Endothelial cell (in vitro differentiated cells): ENCODE data around the gene HDAC7. TPM values are rescaled to one million over a fixed set of nuclear protein-coding genes. Genes with fewer than 3 reads are reported as not detected.

ENCODE experiments used
- DNase-seq: peaks from one replicate; pipeline ENCODE4 v3.0.0; 2021; ENCODE audit warnings: low spot score
- H3K27ac Mint-ChIP-seq: one replicate; pipeline ENCODE4 v1.8.0; 2021; ENCODE audit warnings: mixed read lengths, inconsistent platforms; ENCODE audit not compliant: unreplicated experiment
- H3K27me3 Mint-ChIP-seq: one replicate; pipeline ENCODE4 v1.8.0; 2021; ENCODE audit warnings: mild to moderate bottlenecking, moderate library complexity, mixed read lengths, inconsistent platforms; ENCODE audit not compliant: unreplicated experiment
- H3K36me3 Mint-ChIP-seq: one replicate; pipeline ENCODE4 v1.8.0; 2021; ENCODE audit warnings: mild to moderate bottlenecking, low read depth, mixed read lengths, inconsistent platforms; ENCODE audit not compliant: unreplicated experiment
- H3K4me1 Mint-ChIP-seq: one replicate; pipeline ENCODE4 v1.8.0; 2021; ENCODE audit warnings: mild to moderate bottlenecking, mixed read lengths, inconsistent platforms; ENCODE audit not compliant: unreplicated experiment
- H3K4me3 Mint-ChIP-seq: one replicate; pipeline ENCODE4 v1.8.0; 2021; ENCODE audit warnings: mild to moderate bottlenecking, mixed read lengths, inconsistent platforms; ENCODE audit not compliant: unreplicated experiment
- H3K9me3 Mint-ChIP-seq: one replicate; pipeline ENCODE4 v1.8.0; 2021; ENCODE audit warnings: mixed read lengths, inconsistent platforms; ENCODE audit not compliant: unreplicated experiment
- total RNA-seq: library from RNA; stranded (reverse); fragmentation: NEBNext Ultra II Directional; extraction: Animal tissue kit (Norgen Biotek cat#: 25700); gene quantifications from one replicate; pipeline ENCODE4 v1.2.1, GENCODE V29; 2021; ENCODE audit not compliant: unreplicated experiment
- TF ChIP-seq, protein P1 (sequence below): fragments of 200-600 bp; sonication (generic); IDR thresholded peaks from one replicate; pipeline ENCODE4 v1.5.0; 2021; ENCODE audit warnings: antibody characterized with exemption; ENCODE audit not compliant: unreplicated experiment

Gene HDAC7
- total RNA-seq, 1 donor from 2014 or later: 387 TPM

DNA sequence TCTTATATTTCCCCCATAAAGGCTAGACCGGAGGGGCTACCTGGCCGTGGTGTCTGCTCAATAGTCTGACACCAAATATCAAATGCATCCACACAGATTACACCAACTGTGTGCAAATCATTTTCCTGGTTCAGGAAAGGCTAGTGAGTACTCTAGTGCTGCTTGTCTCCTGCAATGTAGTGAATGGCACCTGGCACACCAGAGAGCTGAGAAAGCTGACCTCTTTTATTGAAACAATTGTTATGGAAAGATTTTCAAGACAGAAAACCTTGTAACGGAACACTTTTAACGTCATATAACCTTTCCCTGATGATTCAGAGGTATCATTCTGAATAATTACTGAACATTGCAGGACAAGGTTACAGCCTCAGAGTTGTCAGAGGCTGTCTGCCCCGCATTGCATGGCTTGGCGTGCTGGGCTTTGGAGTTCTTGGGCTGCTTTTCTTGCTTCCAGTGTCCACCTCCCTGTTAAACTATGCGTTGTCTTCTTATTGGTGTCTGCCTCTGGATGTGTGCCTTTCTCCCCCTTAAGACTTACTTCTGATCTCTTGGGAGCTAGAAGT lies 40.7 kb upstream of the HDAC7 start:
- Mint-ChIP-seq H3K4me3 (no peak overlapping the region), H3K36me3 (peaks cover 5% of the 10 kb centered on the region), H3K9me3 (no peaks in the 10 kb centered on the region), H3K27me3 (peaks cover 8% of the 10 kb centered on the region), H3K27ac (no peak overlapping the region), H3K4me1 (no peaks in the 10 kb centered on the region)
- no peak for DNase-seq
- TF ChIP-seq, protein P1, sequence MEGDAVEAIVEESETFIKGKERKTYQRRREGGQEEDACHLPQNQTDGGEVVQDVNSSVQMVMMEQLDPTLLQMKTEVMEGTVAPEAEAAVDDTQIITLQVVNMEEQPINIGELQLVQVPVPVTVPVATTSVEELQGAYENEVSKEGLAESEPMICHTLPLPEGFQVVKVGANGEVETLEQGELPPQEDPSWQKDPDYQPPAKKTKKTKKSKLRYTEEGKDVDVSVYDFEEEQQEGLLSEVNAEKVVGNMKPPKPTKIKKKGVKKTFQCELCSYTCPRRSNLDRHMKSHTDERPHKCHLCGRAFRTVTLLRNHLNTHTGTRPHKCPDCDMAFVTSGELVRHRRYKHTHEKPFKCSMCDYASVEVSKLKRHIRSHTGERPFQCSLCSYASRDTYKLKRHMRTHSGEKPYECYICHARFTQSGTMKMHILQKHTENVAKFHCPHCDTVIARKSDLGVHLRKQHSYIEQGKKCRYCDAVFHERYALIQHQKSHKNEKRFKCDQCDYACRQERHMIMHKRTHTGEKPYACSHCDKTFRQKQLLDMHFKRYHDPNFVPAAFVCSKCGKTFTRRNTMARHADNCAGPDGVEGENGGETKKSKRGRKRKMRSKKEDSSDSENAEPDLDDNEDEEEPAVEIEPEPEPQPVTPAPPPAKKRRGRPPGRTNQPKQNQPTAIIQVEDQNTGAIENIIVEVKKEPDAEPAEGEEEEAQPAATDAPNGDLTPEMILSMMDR: no peak

DNA sequence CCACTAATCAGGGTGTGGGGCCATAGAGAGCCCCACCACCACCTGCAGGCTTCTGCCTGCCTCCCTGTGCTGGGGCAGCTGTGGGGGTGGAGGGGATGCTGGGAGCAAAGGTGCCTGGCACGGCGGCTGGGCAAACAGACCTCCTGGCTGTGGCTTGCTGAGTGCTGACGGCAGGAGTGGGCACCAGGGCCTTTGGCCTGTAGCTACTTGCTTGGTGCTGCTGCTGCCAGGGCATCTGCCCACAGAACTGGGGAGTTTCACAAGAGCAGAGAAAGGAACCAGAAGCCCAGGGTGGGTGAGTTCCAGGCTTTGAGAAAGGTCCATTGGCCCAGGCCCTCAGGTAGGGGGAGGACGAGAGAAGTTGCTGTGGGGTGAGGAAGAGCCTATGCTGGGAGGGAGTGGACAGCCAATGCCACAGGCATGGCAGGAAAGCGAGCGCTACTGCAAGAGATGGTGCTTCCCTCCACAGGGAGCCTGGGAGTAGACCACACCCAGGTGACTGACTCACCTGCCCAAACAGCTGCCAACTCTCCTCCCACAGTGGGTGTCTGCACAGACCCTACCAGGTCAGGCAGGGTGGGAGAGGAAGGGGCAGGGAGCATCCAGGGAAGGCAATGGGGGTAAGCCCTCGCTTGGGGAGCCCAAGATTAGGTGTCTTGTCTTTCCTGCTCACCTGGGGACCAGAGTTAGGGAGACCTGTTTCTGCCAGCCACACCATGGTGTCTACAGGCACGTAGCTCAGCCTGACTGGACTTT lies 39.0 kb upstream of the HDAC7 start:
- Mint-ChIP-seq H3K4me3 (no peak overlapping the region), H3K27ac (no peak overlapping the region), H3K4me1 (no peaks in the 10 kb centered on the region), H3K9me3 (no peaks in the 10 kb centered on the region), H3K27me3 (peaks cover 2% of the 10 kb centered on the region), H3K36me3 (peaks cover 5% of the 10 kb centered on the region)
- TF ChIP-seq, protein P1: no peak
- DNase-seq: no peak

DNA sequence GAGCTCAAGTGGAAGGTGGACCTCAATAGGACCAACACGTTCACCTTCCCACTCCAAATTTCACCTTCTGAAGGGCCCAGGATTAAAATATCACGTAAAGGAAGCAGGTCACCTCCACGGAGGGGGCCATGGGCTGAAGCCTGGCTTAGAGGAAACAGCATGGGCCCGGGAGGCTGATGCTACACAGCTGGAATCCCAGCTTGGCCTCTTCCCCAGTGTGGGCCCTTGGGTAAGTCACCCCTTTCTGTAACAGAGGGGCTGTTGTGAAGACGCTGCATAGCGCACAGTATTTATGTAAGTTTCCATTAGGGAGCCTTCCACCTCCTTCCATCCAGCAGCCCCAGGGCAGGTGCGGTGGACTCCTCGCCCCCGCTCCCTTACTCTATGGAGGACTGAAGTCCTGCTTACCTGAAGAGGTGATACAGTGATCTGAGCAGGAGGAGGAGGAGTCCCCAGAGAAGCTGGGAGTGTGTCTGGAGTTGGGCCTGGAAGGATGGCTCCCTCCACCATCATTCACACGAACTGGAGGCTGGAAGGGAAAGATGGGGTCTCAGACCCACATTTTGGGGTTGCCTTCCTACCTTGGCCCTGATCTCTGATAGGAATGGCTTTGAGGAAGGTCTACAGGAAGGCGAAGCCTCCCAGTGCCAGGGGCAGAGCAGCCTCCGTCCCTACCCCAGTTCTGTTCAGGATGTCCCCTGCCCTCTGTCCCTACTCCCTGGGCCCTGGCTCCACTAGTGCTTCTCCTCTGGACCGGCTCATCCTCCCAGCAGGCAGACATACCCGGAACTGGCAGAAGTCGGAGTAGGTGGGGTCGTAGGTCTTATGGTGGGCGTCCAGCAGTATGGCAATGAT lies 37.2 kb upstream of the HDAC7 start:
- Mint-ChIP-seq H3K27ac (no peak overlapping the region), H3K36me3 (peaks cover 5% of the 10 kb centered on the region), H3K9me3 (no peaks in the 10 kb centered on the region), H3K4me3 (no peak overlapping the region), H3K4me1 (peaks cover 5% of the 10 kb centered on the region), H3K27me3 (peaks cover 10% of the 10 kb centered on the region)
- TF ChIP-seq, protein P1: no peak
- DNase-seq: no peak

DNA sequence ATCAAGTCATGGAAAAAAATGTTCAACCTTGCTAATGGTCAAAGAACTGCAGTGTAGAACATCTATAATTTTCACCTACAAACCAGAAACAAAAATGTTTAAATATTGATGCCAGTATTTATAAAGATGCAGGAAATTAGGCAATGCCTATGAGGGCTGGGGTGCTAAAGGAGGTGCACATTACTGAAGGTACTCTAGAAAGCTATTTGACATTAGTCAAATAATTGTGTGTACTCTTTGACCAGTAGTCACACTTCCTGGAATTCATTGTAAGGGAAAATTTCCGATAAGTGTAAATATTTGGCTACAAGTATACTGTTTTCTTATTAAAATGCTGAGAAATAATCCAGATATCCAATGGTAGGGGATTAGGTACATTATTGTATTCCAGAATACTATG lies 36.4 kb upstream of the HDAC7 start:
- DNase-seq: no peak
- H3K27me3 Mint-ChIP-seq: peaks cover 13% of the 10 kb centered on the region
- H3K4me1 Mint-ChIP-seq: peaks cover 14% of the 10 kb centered on the region
- peaks cover 5% of the 10 kb centered on the region for H3K36me3 Mint-ChIP-seq
- H3K9me3 Mint-ChIP-seq: no peaks in the 10 kb centered on the region
- no peak overlapping the region for H3K4me3 Mint-ChIP-seq
- H3K27ac Mint-ChIP-seq: no peak overlapping the region
- TF ChIP-seq, protein P1: no peak

DNA sequence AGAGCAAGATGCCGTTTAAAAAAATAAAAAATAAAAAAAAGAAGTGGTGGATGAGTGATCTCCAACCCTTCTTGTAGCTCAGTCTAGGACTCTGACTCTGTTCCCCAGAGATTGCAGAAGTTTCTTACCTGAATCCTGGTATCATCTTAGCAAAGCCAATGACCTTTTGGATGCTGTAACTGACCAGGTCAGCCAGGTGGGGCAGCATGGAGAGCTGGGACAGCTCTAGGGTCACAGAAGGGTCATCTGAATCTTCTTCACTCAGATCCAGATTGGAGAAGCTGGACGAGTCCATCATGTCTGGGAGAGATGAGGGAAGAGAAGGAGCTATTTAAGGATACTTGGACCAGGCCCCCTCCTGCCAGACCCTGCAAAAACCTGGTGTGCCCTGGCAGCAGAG lies 35.8 kb upstream of the HDAC7 start:
- DNase-seq: no peak
- Mint-ChIP-seq H3K36me3 (peaks cover 5% of the 10 kb centered on the region), H3K4me3 (no peak overlapping the region), H3K9me3 (no peaks in the 10 kb centered on the region), H3K27ac (no peak overlapping the region), H3K27me3 (peaks cover 14% of the 10 kb centered on the region), H3K4me1 (peaks cover 20% of the 10 kb centered on the region)
- TF ChIP-seq, protein P1: no peak
